HCT116 (cell line): Measurements from ENCODE around the gene GNAI3. TPM values are rescaled to one million over a fixed set of nuclear protein-coding genes. Genes with fewer than 3 reads are reported as not detected.

ENCODE experiments used
- ATAC-seq: fragments of 200-7000 bp; cut with Tn5 transposase; 2 replicates; pipeline ENCODE4 v1.9.1; 2020; ENCODE audit warnings: mild to moderate bottlenecking, moderate library complexity
- BruUV-seq: library from RNA; stranded (reverse); fragments of 400-500 nt; replicated peaks from 2 replicates; lab custom pipeline; 2021; lab: Mats Ljungman, UMichigan
- CTCF ChIA-PET: fragments of 300-600 bp; sonication (Branson Sonifier 250); formaldehyde crosslinking; loops from one replicate; lab custom pipeline; 2021; ENCODE audit warnings: antibody characterized with exemption; lab: Charles Lee
- POLR2A ChIA-PET: fragments of 300-600, 350-600 bp; sonication (Branson Sonifier 250); formaldehyde crosslinking; loops from one replicate; lab custom pipeline; 2021; ENCODE audit warnings: antibody characterized with exemption; lab: Charles Lee
- RAD21 ChIA-PET, 2 experiments: fragments of 300-600 bp; sonication (Branson Sonifier 250); formaldehyde crosslinking; loops; one replicate each; lab custom pipeline; 2023; ENCODE audit warnings: low total read pairs in 2 of 2; ENCODE audit not compliant: uncharacterized antibody in 2 of 2, unreplicated experiment in 2 of 2, low non-redundant PET in 1 of 2; lab: Charles Lee
- DNase-seq: peaks from one replicate; pipeline ENCODE4 v3.0.0-alpha.2; 2010; ENCODE audit warnings: low read depth, low spot score
- H2AFZ ChIP-seq: fragments of 200-600 bp; shearing (Covaris generic), sonication (generic); 2 replicates; pipeline ENCODE4 v1.6.1; 2017; ENCODE audit warnings: low read depth, mixed run types, mixed read lengths, antibody characterized with exemption, low read length; ENCODE audit not compliant: poor library complexity, severe bottlenecking
- H3K27ac ChIP-seq: 2 replicates; pipeline ENCODE4 v1.5.1; 2012; ENCODE audit warnings: low read depth, low read length
- H3K27me3 ChIP-seq: fragments of 200-600 bp; sonication (generic); 2 replicates; pipeline ENCODE4 v1.6.1; 2016; ENCODE audit warnings: mixed run types, low read length, mixed read lengths; ENCODE audit not compliant: insufficient read depth
- H3K36me3 ChIP-seq, 2 experiments: fragments of 200-500 bp in 1 of 2; fragments of 200-600 bp in 1 of 2; sonication (Bioruptor generic) in 1 of 2; sonication (generic) in 1 of 2; 2 replicates each; pipeline versions ENCODE4 v1.5.1 to v1.6.1; 2014 to 2016; ENCODE audit warnings: low read length in 2 of 2, inconsistent platforms in 1 of 2, mixed read lengths in 1 of 2, mixed run types in 1 of 2; ENCODE audit not compliant: insufficient read depth in 2 of 2, control insufficient read depth in 1 of 2
- H3K4me1 ChIP-seq, 2 experiments: fragments of 200-600 bp in 1 of 2; sonication (generic) in 1 of 2; 2 replicates each; pipeline versions ENCODE4 v1.5.1 to v1.6.1; 2012 to 2017; ENCODE audit warnings: low read length in 2 of 2, inconsistent platforms in 1 of 2, mild to moderate bottlenecking in 1 of 2, mixed read lengths in 1 of 2, mixed run types in 1 of 2, moderate library complexity in 1 of 2; ENCODE audit not compliant: insufficient read depth in 2 of 2, control insufficient read depth in 1 of 2
- H3K4me2 ChIP-seq: fragments of 200-600 bp; sonication (generic); 2 replicates; pipeline ENCODE4 v1.6.1; 2017; ENCODE audit warnings: mixed run types, low read length, mixed read lengths
- H3K4me3 ChIP-seq, 2 experiments: fragments of 200-600 bp in 1 of 2; sonication (generic) in 1 of 2; replicated peaks in 1 of 2; 2 replicates each; pipeline ENCODE4 v1.5.1; 2011 to 2016; ENCODE audit warnings: low read length in 2 of 2, control low read depth in 1 of 2, low read depth in 1 of 2, mild to moderate bottlenecking in 1 of 2, mixed read lengths in 1 of 2, mixed run types in 1 of 2
- H3K79me2 ChIP-seq: fragments of 200-600 bp; sonication (generic); 2 replicates; pipeline ENCODE4 v1.6.1; 2017; ENCODE audit warnings: mild to moderate bottlenecking, mixed run types, low read length, moderate library complexity, mixed read lengths; ENCODE audit not compliant: insufficient read depth
- H3K9ac ChIP-seq: fragments of 200-600 bp; sonication (generic); 2 replicates; pipeline ENCODE4 v1.6.1; 2016; ENCODE audit warnings: low read length, mixed read lengths
- H3K9me2 ChIP-seq: fragments of 200-600 bp; sonication (generic), shearing (Covaris generic); 2 replicates; pipeline ENCODE4 v1.6.1; 2017; ENCODE audit warnings: mixed run types, mild to moderate bottlenecking, moderate library complexity; ENCODE audit not compliant: insufficient read depth
- H3K9me3 ChIP-seq, 2 experiments: fragments of 200-500 bp in 1 of 2; fragments of 200-600 bp in 1 of 2; sonication (Bioruptor generic) in 1 of 2; sonication (generic) in 1 of 2; 2 replicates each; pipeline ENCODE4 v1.6.1; 2014 to 2017; ENCODE audit warnings: low read length in 2 of 2, mixed read lengths in 2 of 2, inconsistent platforms in 1 of 2, low read depth in 1 of 2, mild to moderate bottlenecking in 1 of 2, mixed run types in 1 of 2, moderate library complexity in 1 of 2; ENCODE audit not compliant: control insufficient read depth in 1 of 2, insufficient read depth in 1 of 2
- H4K20me1 ChIP-seq: fragments of 200-600 bp; sonication (generic), shearing (Covaris generic); 2 replicates; pipeline ENCODE4 v1.6.1; 2017; ENCODE audit warnings: mixed run types, mild to moderate bottlenecking, moderate library complexity; ENCODE audit not compliant: insufficient read depth
- CEBPB ChIP-seq: IDR thresholded peaks from 2 replicates; pipeline ENCODE4 v1.6.1; 2012; ENCODE audit warnings: low read depth
- EGR1 ChIP-seq: IDR thresholded peaks from 2 replicates; pipeline ENCODE4 v1.6.1; 2012; ENCODE audit warnings: low read depth
- ELF1 ChIP-seq: IDR thresholded peaks from 2 replicates; pipeline ENCODE4 v1.6.1; 2012; ENCODE audit warnings: low read depth, borderline replicate concordance
- EZH2phosphoT487 ChIP-seq: fragments of 200-600 bp; IDR thresholded peaks from 2 replicates; pipeline ENCODE4 v1.6.1; 2018; ENCODE audit warnings: antibody characterized with exemption, borderline replicate concordance
- FOSL1 ChIP-seq: IDR thresholded peaks from 2 replicates; pipeline ENCODE4 v1.6.1; 2012; ENCODE audit warnings: low read depth
- SIN3A ChIP-seq: IDR thresholded peaks from 2 replicates; pipeline ENCODE4 v1.6.1; 2012; ENCODE audit warnings: low read depth
- SP1 ChIP-seq: IDR thresholded peaks from 2 replicates; pipeline ENCODE4 v1.6.1; 2012; ENCODE audit warnings: low read depth
- TCF7L2 ChIP-seq: IDR thresholded peaks from 2 replicates; pipeline ENCODE4 v1.7.0; 2011; ENCODE audit warnings: borderline replicate concordance, inconsistent platforms; ENCODE audit not compliant: insufficient read depth, insufficient read length; ENCODE audit errors: extremely low read depth
- YY1 ChIP-seq: IDR thresholded peaks from 2 replicates; pipeline ENCODE4 v1.6.1; 2011; ENCODE audit warnings: low read length, low read depth, moderate library complexity, mild to moderate bottlenecking; ENCODE audit not compliant: insufficient replicate concordance; ENCODE audit errors: extremely low read depth
- ZFX ChIP-seq: fragments of 450-650 bp; IDR thresholded peaks from 2 replicates; pipeline ENCODE4 v1.6.1; 2017
- ZNF274 ChIP-seq: fragments of 200-500 bp; sonication (Bioruptor generic); IDR thresholded peaks from 2 replicates; pipeline ENCODE4 v1.6.1; 2014; ENCODE audit warnings: mild to moderate bottlenecking, low read depth, low read length, inconsistent platforms
- intact Hi-C: fragments of 100-400 bp; cut with micrococcal nuclease; formaldehyde crosslinking; loops from 2 replicates; pipeline ENCODE4 v1.10.0; 2022
- total RNA-seq: library from RNA; stranded (reverse); gene quantifications from one replicate; pipeline ENCODE4 v1.2.1, GENCODE V29; 2021; ENCODE audit not compliant: unreplicated experiment
- TF ChIP-seq, protein P1 (sequence below): IDR thresholded peaks from 2 replicates; pipeline ENCODE4 v1.6.1; 2012
- TF ChIP-seq, protein P2 (sequence below), 3 experiments: fragments of 200-600 bp in 1 of 3; sonication (generic) in 1 of 3; IDR thresholded peaks in 2 of 3; conservative IDR thresholded peaks in 1 of 3; 2 replicates each; pipeline ENCODE4 v1.5.1; 2012 to 2017; ENCODE audit warnings: low read depth in 2 of 3, low read length in 2 of 3, antibody characterized with exemption in 1 of 3, borderline replicate concordance in 1 of 3, control low read depth in 1 of 3, mild to moderate bottlenecking in 1 of 3, mixed read lengths in 1 of 3, mixed run types in 1 of 3, moderate library complexity in 1 of 3; ENCODE audit not compliant: insufficient read depth in 1 of 3
- TF ChIP-seq, protein P3 (sequence below): IDR thresholded peaks from 2 replicates; pipeline ENCODE4 v1.6.1; 2012

GNAI3 gene
- total RNA-seq, 1 experiment from 2014 or later: 9.5 TPM

DNA sequence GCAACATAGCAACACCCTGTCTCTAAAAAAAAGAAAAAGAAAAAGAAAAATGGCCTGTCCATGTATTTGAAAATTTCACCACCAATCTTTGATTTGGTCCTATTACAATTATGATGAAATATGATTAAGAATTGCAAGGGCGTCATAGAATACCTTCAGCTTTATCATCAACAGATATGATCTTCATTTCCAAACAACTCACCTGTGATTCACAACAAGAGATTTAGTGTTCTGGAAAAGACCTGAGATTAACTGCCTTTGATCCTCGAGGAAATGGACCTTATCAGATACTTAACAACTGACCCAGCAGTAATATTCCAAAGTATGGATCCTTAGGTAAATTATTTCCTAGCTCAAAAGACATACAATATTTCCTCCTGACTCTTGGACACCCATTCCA lies 104.0 kb downstream of the GNAI3 start:
- intact Hi-C loops: no loop called here
- Histone ChIP-seq H3K79me2 (no peaks in the 10 kb centered on the region), H3K9me2 (no peaks in the 10 kb centered on the region), H4K20me1 (no peaks in the 10 kb centered on the region), H3K27me3 (peaks cover 10% of the 10 kb centered on the region; the same call in 1 of the 2 replicates), H2AFZ (no peak overlapping the region), H3K9ac (no peak overlapping the region), H3K4me3 (no peak overlapping the region), H3K36me3 (no peaks in the 10 kb centered on the region), H3K4me1 (peaks cover 0 to 20% of the 10 kb centered on the region in 2 experiments; a peak in 3 of 4 replicates), H3K9me3 (no peaks in the 10 kb centered on the region), H3K27ac (no peak overlapping the region), H3K4me2 (no peak overlapping the region)
- DNase-seq (no peak), ATAC-seq (no peak)
- TF ChIP-seq SP1 (no peak), ZNF274 (no peak), ELF1 (no peak), ZFX (no peak), EZH2phosphoT487 (no peak), EGR1 (no peak), TCF7L2 (no peak), FOSL1 (no peak), YY1 (no peak), SIN3A (no peak), CEBPB (no peak)
- TF ChIP-seq, protein P1, sequence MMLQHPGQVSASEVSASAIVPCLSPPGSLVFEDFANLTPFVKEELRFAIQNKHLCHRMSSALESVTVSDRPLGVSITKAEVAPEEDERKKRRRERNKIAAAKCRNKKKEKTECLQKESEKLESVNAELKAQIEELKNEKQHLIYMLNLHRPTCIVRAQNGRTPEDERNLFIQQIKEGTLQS: no peak
- TF ChIP-seq, protein P2, sequence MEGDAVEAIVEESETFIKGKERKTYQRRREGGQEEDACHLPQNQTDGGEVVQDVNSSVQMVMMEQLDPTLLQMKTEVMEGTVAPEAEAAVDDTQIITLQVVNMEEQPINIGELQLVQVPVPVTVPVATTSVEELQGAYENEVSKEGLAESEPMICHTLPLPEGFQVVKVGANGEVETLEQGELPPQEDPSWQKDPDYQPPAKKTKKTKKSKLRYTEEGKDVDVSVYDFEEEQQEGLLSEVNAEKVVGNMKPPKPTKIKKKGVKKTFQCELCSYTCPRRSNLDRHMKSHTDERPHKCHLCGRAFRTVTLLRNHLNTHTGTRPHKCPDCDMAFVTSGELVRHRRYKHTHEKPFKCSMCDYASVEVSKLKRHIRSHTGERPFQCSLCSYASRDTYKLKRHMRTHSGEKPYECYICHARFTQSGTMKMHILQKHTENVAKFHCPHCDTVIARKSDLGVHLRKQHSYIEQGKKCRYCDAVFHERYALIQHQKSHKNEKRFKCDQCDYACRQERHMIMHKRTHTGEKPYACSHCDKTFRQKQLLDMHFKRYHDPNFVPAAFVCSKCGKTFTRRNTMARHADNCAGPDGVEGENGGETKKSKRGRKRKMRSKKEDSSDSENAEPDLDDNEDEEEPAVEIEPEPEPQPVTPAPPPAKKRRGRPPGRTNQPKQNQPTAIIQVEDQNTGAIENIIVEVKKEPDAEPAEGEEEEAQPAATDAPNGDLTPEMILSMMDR (IDR thresholded peaks at IDR 0.05 in 2 of 3, conservative IDR thresholded peaks at IDR 0.05 in 1 of 3; ENCODE audit: borderline replicate concordance in 1 of 3, insufficient read depth in 1 of 3, low read depth in 2 of 3, low read length in 2 of 3): no peak
- TF ChIP-seq, protein P3, sequence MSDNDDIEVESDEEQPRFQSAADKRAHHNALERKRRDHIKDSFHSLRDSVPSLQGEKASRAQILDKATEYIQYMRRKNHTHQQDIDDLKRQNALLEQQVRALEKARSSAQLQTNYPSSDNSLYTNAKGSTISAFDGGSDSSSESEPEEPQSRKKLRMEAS: no peak
- CTCF ChIA-PET: interaction anchor here (0.6 to 3.3 kb wide), 3 partner anchors 9 to 106 kb away, joined by 3 to 21 read pairs (median 3); no protein-coding TSS in a partner anchor
- POLR2A ChIA-PET: no interaction called here
- RAD21 ChIA-PET: no interaction called here
- no TSS peak for BruUV-seq
